Kidney capillary endothelial cell (primary cell): Measurements from ENCODE around the gene LITAF.
"Not testable (repeated sequence)": the region's sequence is repeated elsewhere in the genome, so short reads cannot be mapped to it uniquely, and the experiment has no call there.

ENCODE experiments used
- DNase-seq: peaks from one replicate; pipeline ENCODE4 v3.0.0-alpha.2; 2018; ENCODE audit warnings: low spot score

Gene LITAF

DNA sequence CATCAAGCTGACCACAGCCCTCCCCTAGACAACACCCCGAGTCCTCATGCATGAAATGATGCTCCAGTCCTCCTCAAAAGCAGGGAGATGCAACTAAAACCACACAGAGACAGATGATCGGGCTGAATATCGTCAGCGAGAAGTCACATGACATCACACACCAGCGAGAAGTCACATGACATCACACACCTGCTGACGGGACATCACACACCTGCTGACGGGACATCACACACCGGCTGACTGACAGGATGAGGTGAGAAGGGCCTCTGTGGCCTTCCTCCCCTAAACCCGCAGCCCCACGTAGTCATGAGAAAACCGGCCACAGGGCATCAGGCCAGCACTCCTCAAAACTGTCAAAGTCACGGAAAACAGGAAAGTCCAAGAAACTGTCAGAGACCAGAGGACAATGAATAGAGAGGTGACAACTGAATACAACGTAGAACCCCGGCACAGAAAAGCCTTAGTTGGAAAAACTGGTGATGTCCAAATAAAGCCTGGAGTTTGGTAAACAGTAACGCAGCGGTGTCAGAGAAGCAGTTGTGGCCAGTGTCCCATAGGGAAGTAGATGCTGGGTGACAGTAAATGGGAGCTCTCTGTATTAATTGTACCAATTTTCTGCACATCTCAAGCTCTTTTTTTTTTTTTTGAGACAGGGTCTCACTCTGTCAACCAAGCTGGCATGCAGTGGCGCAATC is 14.3 kb downstream of the LITAF start:
- no peak for DNase-seq

DNA sequence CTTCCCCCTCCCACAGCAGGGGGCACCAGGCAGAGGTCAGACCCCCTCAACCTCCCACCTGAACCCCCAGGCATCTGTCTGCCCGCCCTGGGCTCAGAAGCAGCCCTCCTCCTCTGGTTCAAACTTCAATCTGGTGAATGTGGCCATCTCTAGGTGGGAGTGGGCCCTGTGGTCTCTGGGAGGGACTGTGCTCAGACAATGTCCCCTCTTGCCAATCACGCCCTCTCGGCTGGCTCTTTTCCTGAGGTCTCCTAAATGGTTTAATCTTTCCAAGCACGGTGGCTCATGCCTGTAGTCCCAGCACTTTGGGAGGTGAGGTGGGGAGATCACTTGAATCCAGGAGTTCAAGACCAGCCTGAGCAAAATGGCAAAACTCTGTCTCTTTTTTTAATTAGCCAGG is 15.2 kb downstream of the LITAF start:
- DNase-seq: no peak

DNA sequence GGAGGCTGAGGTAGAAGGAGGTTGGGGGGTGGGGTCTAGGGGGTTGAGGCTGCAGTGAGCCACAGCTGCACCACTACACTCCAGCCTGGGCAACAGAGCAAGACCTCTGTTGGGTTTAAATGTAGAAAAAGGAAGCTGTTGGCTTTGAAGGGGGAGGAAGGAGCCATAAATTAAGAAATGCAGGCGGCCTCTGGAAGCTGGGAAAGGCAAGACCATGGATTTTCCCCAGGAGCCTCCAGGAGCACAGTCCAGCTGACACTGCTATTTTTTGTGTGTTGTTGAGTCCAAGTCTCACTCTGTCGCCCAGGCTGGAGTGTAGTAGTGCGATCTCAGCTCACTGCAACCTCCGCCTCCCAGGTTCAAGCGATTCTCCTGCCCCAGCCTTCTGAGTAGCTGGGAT is 15.9 kb downstream of the LITAF start:
- no peak for DNase-seq

DNA sequence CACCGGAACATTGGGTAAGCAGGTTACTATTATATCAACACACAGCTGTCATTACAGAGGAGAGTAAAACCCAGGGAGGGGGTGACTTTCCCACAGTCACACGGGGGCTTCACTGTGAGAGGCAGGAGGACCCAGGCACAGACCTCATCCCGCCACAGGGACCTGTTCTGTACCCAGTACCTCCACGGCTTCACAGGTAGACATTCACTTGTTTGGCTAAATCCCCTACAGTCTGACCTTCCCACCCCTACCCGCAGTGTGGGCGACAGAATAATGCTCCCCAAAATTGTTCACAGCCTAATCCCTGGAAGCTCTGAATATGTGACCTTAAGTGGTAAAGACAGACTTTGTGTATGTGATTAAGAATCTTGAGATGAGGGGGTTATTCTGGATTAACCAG is 16.5 kb downstream of the LITAF start:
- no peak for DNase-seq

DNA sequence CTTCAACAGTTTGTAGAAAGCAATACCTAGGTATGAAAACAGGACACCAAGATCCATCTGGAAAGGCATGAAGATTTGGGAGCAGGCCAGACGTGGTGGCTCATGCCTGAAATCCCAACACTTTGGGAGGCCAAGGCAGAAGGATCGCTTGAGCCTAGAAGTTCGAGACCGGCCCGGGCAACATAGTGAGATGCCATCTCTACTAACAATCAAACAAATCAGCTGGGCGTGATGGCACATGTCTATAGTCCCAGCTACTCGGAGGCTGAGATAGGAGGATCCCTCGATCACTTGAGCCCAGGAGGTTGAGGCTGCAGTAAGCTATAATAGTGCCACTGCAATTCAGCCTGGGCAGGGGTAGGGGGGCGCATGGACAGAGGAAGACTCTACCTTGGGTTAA is 20.3 kb downstream of the LITAF start:
- DNase-seq: no peak

DNA sequence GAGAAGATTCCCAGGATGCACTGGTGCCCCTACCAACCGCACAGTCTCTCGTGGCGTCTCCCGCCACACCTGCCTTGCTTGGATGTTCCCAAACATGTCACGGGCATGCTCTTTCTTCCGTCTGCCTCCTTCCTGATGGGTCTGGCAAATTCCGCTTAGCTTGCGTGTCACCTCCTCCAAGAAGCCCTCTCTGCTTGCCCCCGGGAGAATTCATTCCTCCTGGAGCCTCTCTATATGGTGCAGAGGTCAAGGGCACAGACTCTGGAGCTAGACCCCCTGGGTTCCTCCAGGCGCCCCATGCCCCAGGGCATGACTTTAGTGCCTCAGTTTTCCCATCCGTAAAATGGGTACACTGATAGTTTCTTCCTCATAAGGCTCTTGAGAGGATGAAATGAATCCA is 21.1 kb downstream of the LITAF start:
- no peak for DNase-seq

DNA sequence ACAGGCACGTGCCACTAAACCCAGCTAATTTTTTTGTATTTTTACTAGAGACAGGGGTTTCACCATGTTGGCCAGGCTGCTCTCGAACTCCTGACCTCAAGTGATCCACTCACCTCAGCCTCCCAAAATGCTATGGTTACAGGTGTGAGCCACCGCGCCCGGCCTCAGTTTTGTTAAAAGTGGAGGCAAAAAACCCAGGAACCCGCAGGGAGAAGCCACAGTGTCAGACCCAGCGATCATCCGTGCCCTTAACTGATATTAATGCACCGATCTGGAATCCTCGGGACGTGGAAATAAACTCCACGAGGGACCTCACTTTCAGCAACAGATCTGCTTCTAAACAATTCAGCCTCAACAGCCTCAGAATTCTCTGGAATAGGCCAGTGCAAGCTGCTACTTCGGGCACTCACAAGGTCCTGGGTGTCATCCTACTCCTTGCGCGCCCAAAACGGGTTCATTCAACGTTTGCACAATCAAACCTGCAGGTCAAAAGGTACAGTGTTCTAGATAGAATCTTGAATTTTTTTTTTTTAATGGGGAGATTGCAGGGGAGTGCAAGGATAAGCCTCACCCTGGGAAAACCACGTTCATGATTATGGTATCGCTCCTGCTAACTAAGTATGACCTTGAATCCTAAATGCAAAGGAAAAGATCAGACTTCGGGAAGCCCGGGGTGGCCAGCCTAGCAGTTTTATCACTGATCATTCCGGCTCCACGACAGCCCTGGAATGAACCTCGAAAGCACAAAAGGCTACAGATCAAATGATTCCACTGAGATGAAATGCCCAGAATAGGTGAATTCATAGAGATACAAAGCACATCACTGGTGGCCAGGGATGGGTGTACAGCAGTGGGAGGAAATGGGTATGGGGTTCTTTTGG is 22.4 kb downstream of the LITAF start:
- no peak for DNase-seq

DNA sequence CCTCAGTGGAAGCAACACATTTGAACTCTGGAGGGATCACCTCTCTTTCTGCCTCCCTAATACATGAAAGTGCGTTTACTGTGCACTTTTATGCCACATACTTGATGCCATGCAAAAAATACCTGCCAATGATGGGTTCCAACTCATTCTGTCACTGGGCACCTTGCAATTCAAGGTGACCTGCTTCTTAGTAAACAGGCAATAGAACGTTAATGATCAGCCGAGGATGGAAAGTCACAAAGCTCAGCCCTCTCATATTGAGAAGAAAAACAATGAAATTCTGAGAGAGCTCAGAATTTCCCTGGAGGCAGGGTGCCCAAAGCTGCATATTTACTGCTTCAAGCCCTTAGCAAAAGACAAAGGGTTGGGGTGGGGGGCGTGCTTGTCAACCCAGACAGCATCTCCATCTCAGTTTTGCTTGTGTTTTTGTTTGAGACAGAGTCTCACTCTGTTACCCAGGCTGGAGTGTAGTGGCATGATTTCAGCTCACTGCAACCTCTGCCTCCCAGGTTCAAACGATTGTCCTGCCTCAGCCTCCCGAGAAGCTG is 23.2 kb downstream of the LITAF start:
- DNase-seq: no peak

DNA sequence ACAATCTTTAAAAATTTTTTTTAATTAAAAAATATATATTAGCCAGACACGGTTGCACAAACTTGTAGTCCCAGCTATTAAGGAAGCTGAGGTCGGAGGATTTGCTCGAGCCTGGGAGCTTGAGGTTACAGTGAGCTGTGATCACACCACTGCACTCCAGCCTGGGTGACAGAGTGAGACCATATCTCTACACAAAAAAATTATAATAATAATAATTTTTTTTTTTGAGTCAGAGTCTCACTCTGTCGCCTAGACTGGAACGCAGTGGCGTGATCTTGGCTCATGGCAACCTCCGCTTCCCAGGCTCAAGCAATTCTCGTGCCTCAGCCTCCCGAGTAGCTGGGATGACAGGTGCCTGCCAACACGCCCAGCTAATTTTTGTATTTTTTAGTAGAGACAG is 23.8 kb downstream of the LITAF start:
- no peak for DNase-seq

DNA sequence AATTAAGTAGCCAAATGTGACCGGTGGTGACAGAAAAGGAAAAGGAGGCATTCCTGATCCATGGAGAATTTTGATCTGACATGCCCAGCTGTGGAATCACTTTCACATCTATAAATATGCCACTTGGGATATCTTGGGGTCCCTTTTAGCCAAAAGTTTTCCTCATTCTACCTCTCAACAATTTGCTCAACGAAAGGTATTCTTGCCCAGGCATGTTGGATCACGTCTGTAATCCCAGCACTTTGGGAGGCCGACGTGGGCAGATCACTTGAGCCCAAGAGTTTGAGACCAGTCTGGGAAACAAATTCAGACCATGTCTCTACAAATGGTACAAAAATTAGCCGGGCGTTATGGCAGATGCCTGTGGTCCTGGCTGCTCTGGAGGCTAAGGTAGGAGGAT is 24.3 kb downstream of the LITAF start:
- DNase-seq: no peak

DNA sequence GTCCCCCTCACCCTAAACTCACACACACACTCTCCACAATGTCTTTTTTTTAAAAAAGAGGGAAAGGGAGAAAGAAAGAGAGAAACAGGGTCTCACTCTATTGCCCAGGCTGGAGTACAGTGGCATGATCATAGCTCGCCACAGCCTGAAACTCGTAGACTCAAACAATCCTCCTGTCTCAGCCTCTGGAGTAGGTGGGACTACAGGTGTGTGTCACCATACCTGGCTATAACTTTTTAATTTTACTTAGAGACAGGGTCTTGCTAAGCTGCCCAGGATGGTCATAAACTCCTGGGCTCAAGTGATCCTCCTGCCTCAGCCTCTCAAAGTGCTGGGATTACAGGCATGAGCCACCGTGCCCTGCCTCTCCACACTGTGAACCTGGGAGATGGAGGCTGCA is 24.9 kb downstream of the LITAF start:
- DNase-seq: no peak

DNA sequence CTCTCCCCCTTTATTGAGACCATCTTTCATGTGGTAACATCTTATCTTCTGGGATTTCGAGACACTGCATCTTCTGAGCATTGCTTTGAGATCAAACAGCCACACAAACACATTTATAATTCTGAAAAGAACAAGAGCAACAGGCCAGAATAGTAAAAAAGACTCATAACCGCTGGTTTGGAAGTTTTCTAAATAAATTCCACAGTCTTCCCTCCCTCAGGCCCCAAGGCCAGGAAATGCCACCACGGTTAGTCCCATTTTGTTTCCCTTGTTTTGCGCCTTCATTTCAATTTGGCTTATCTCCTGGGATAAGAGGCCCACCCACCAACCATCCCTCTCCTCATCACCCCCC is 25.3 kb downstream of the LITAF start:
- no peak for DNase-seq

DNA sequence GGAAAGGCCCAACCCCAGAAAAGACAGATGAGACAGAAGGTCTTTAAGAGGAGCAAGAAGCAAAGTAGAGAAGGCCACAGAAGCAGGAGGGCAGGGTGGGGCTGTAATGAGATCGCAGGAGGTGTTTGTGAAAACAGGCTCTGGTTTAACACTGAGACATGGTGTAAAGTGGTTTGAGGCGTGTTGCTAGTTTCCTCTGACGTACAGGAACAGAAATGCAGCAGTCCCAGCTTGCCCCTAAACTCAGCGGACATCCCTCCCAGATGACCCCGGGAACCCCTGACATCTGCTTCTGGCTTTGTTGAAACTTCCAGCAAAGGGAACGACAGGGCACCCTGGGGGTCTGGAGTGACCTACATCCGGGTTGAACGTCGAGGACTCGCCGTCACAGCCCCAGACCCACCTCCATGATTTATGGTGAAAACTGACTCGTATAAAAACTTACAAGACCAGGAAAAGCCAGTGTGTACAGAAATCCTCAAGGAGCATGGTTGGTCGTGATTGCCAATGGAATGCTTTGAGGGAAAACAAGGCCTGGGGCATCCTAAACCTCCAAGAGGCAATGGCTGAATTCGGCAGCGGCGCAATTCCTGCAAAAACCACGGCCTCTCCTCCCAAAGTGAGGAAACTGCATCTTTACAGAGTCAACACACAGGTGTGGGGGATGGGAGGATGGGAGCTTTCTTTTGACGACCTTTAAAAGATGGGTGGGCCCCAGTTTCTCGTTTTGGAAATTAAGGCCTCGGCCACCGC is 25.8 kb downstream of the LITAF start:
- no peak for DNase-seq

DNA sequence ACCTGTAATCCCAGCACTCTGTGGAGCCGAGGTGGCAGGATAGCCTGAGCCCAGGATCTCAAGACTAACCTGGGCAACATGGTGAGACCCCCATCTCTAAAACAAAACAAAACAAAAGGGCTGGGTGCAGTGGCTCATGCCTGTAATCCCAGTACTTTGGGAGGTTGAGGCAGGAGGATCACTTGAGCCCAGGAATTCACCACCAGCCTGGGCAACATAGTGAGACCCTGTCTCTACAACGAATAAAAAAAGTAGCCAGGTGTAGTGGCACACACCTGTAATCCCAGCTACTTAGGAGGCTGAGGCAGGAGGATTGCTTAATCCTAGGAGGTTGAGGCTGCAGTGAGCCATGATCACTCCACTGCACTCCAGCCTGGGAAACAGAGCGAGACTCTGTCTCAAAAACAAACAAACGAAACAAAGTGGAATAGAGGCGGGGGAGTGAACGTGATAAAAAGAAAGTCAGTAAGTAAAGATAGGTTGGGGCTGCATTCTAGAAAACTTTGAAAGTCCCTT is 28.4 kb downstream of the LITAF start:
- DNase-seq: not testable (repeated sequence)

DNA sequence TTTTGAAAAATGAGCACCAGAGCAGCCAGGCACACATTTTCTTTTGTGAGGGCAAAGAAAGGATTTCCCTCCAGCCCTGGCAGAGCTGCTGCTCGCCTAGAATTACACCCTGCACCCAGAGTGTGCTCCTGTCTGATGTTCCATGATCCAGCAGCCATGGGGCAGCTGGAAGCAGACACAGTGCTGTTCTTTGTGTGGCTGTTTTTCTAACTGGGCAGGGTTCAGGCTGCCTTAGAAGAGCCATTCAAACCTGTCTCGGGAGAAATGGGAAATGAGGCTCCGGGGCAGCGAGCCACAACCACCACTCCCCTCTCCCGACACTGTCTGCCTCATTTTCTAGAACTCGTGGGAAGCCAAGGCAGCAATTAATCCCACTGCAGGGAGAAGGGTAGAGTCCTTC is 28.9 kb downstream of the LITAF start:
- DNase-seq: no peak

DNA sequence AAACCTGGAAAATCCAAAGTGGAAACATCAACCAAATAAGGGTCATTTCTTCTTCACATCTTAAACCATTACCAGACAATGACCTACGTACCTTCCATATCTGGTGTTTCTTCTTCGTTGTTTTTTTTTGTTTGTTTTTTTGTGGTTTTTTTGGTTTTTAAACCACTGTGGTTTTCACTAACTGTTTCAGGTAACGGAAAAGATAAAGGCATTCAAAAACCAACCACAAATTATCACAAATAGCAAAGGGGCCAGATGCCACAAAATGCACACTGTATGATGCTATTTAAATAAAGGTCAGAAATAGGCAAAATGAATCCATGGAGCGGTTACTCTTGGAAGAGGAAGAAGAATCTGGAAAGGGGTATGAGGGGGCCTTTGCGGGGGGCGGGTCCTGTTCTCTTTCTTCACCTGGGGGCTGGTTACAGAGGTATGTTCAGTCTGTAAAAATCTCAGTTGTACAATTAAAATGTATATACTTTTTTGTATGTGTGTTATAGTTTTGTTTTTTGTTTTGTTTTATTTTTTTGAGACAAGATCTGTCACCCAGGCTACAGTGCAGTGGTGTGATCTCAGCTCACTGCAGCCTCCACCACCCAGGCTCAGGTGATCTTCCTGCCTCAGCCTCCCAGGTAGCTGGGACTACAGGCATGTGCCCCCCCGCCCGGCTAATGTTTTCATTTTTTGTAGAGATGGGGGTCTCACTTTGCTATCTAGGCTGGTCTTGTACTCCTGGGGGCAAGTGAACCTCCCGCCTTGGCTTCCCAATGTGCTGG is 29.6 kb downstream of the LITAF start:
- no peak for DNase-seq

DNA sequence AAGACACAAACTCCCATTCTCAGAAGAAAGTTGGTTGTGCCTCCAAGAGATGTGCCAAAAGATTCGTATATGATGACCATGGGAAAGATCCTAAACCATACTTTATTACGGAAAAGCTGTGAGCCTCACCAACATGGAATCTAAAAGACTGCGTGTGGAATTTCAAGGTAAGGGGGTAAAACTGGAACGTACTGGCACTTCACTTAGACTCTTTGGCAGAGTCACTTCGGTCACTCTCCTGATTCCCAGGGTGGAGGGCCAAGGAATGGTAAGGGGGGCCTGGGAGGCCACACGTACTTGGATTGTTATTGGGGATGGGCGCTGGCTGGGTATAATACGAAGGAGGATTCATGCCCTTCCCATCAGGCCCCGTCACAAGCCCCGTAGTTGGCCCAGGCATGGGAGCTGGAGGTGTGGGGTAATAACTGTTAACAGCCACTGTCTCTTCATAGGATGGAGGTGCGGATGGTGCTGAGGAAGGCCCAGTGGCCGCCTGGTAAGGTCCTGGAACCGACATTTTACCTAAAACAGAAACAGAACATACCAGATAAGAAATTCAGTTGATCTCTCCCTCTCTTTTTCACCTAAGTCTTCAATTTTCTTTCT is 30.4 kb downstream of the LITAF start:
- DNase-seq: no peak

DNA sequence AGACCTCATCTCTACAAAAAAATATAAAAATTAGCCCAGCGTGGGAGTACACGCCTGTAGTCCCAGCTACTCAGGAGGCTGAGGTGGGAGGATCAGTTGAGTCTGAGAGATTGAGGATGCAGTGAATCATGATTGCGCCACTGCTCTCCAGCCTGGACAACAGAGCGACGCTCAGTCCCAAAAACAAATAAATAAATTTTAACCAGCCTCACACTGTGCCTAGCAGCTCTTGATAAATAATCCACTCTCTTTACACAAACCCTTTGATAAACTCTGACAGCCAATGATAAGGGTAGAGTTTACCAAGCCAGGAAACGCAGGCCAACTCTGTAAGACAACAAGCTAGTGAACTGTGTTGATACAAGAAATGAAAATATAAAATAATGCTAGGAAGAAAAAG is 32.7 kb downstream of the LITAF start:
- no peak for DNase-seq

DNA sequence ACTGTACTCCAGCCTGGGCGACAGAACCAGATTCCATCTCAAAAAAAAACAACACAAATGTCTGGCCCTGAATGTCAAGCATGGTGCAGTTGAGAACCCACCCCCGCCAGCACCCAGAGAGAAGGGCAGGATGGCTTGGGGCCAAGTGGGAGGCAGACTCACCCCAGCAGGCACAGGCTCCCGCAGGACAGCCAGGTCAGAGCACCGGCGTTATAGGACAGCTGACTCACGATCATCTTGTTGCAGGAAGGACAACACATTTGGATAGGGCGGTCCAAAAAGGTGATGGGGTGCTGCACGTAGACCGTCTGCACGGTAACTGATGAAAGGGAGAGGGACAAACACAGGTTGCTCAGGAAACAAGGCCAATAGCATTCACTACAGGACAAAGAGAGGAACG is 33.3 kb downstream of the LITAF start:
- DNase-seq: no peak

DNA sequence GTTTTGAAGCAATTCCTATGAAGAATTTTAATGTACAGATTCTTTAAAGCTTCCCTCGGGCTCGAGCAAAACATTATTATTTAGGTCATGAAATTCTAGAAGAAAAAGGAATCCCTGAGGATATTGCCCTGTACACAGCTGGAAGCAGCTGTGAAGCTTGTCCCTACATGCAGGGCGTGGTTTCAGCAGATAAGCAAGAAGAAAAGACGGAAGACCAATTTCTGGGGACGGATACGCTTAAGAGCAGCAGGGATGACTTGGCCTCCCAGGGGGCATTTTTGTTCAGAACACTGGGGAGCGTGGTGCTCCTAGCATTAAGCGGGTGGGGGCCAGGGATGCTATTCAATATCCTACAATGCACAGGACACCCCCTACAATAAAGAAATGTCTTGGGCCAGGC is 34.3 kb downstream of the LITAF start:
- DNase-seq: no peak

DNA sequence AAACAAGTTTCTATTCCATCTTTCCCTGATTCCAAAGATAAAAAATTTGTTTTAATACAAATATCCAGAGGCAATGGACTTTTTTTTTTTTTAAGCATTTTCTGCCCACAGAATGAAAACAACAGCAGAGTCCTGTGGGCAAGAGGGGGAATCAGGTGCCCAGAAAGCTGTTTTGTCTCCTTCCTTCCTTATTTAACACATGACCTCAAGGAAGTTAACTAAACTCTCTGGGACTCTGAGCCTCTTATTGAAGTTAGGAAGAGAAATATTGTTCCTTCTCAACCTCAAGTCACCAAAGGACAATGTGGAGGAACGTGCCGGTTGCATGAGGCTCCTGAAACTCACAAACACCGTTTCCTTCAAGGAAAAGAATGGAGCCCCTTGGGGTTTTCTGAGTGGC is 34.9 kb downstream of the LITAF start:
- no peak for DNase-seq
